K562 treated with DMSO at 1 percent for 24 hours (cell line): Measurements from ENCODE around the gene DAB2IP. TPM values are rescaled to one million over a fixed set of nuclear protein-coding genes. Genes with fewer than 3 reads are reported as not detected.

ENCODE experiments used
- total RNA-seq: library from RNA; unstranded; fragments of 300-600 nt; gene quantifications from 2 replicates; pipeline ENCODE4 v1.2.3, GENCODE V29; 2022; ENCODE audit warnings: low read depth; ENCODE audit not compliant: insufficient read depth

Gene DAB2IP
- total RNA-seq: 0.10 and 0.44 TPM in 2 replicates

GRCh38 chr9:121651295-121652020 is at the start of gene DAB2IP:
Gene DAB2IP (plus strand): TSS chr9:121651634. CDS start chr9:121651776, 142 bp downstream.

Other genes starting within 250 kb of the DAB2IP start
- 0.09 TPM in 1 of 2 replicates, not detected in the other for gene GGTA1, start 151.8 kb upstream of the DAB2IP start, total RNA-seq